ENCODE measurements around the gene PAX2. TPM values are rescaled to one million over a fixed set of nuclear protein-coding genes. Genes with fewer than 3 reads are reported as not detected.

The PAX2 gene
- total RNA-seq, 1 donor from 2014 or later: 0.18 TPM

DNA sequence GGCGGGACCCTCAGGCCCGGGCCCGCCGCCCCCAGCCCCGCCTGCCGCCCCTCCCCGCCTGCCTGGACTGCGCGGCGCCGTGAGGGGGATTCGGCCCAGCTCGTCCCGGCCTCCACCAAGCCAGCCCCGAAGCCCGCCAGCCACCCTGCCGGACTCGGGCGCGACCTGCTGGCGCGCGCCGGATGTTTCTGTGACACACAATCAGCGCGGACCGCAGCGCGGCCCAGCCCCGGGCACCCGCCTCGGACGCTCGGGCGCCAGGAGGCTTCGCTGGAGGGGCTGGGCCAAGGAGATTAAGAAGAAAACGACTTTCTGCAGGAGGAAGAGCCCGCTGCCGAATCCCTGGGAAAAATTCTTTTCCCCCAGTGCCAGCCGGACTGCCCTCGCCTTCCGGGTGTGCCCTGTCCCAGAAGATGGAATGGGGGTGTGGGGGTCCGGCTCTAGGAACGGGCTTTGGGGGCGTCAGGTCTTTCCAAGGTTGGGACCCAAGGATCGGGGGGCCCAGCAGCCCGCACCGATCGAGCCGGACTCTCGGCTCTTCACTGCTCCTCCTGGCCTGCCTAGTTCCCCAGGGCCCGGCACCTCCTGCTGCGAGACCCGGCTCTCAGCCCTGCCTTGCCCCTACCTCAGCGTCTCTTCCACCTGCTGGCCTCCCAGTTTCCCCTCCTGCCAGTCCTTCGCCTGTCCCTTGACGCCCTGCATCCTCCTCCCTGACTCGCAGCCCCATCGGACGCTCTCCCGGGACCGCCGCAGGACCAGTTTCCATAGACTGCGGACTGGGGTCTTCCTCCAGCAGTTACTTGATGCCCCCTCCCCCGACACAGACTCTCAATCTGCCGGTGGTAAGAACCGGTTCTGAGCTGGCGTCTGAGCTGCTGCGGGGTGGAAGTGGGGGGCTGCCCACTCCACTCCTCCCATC, 82.7 kb downstream of the PAX2 start:
- intact Hi-C loops (cut with micrococcal nuclease): loop anchor here (2.0 to 10.0 kb wide), 5 partner anchors 19 to 389 kb away; partner anchors contain the start of gene TLX1
- Mint-ChIP-seq H3K36me3 (ENCODE audit: low read depth) (no peaks in the 10 kb centered on the region), H3K27me3 (ENCODE audit: low read depth) (peaks cover 75% of the 10 kb centered on the region), H3K4me3 (ENCODE audit: low read depth) (peak overlapping the region; percentile 75), H3K9me3 (no peaks in the 10 kb centered on the region), H3K4me1 (ENCODE audit: low read depth) (peaks cover 21% of the 10 kb centered on the region), H3K27ac (peak overlapping the region; percentile 5)
- DNase-seq (ENCODE audit: low spot score): no peak

GRCh38 chr10:100828738-100829096, 83.3 kb downstream of the PAX2 start:
- no peak for DNase-seq (ENCODE audit: low spot score)
- peaks cover 75% of the 10 kb centered on the region for H3K27me3 Mint-ChIP-seq (ENCODE audit: low read depth)
- H3K27ac Mint-ChIP-seq: no peak overlapping the region
- H3K4me1 Mint-ChIP-seq (ENCODE audit: low read depth): peaks cover 21% of the 10 kb centered on the region
- H3K9me3 Mint-ChIP-seq: no peaks in the 10 kb centered on the region
- H3K4me3 Mint-ChIP-seq (ENCODE audit: low read depth): peak overlapping the region; percentile 75
- intact Hi-C loops (cut with micrococcal nuclease): loop anchor here (2.0 to 10.0 kb wide), 5 partner anchors 18 to 389 kb away; partner anchors contain the start of gene TLX1
- no peaks in the 10 kb centered on the region for H3K36me3 Mint-ChIP-seq (ENCODE audit: low read depth)

- no peak for DNase-seq (ENCODE audit: low spot score)
- H3K9me3 Mint-ChIP-seq: no peaks in the 10 kb centered on the region
- peaks cover 73% of the 10 kb centered on the region for H3K27me3 Mint-ChIP-seq (ENCODE audit: low read depth)
- H3K4me1 Mint-ChIP-seq (ENCODE audit: low read depth): peaks cover 21% of the 10 kb centered on the region
- intact Hi-C loops (cut with micrococcal nuclease): loop anchor here (2.0 to 10.0 kb wide), 5 partner anchors 18 to 388 kb away; partner anchors contain the start of gene TLX1
- H3K36me3 Mint-ChIP-seq (ENCODE audit: low read depth): no peaks in the 10 kb centered on the region
- H3K4me3 Mint-ChIP-seq (ENCODE audit: low read depth): peak overlapping the region; percentile 75
- no peak overlapping the region for H3K27ac Mint-ChIP-seq
Measured at GRCh38 chr10:100829097-100829870, 83.9 kb downstream of the PAX2 start.

DNA sequence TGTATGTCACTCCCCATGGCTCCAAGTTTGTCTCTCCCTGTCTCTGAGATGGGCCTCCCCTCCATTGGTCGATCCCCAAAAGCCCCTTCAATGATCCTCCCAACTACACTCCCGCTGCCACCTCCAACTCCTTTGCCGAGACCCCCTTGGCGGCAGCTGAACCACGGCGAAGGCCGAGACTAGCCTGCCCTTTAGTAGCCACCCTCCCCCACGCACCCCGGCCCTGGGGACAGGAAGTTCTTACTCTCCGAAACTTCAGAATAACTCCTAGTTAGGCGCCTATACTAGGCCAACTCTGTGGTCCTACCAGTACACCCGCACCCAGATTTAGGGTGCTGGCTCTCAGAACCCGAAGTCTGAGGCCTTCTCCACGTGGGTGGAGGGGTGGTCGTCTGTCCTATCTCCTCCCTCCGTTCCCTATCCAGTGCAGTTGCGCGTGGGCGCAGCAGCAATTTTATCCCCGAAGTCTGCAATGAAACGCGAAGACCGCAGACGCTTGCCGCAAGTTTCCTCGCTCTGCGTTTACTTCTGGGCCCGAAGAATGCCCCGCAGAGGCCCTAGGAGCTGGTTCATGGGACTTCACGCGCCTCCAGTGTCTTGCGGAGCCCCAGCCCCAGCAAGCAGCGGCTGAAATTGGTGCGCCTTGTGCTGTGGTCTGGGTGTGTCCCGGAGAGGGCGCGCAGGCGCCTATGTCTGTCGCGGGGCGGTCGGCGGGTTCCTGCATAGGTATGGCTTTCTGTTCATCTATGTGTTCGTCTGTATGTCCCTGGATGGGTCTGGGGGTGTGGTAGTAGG, 84.7 kb downstream of the PAX2 start:
- no peak for DNase-seq (ENCODE audit: low spot score)
- peak overlapping the region; percentile 61 for H3K27ac Mint-ChIP-seq
- peaks cover 71% of the 10 kb centered on the region for H3K27me3 Mint-ChIP-seq (ENCODE audit: low read depth)
- no peaks in the 10 kb centered on the region for H3K36me3 Mint-ChIP-seq (ENCODE audit: low read depth)
- intact Hi-C loops (cut with micrococcal nuclease): loop anchor here (2.0 to 10.0 kb wide), 5 partner anchors 17 to 387 kb away; partner anchors contain the start of gene TLX1
- peaks cover 21% of the 10 kb centered on the region for H3K4me1 Mint-ChIP-seq (ENCODE audit: low read depth)
- H3K9me3 Mint-ChIP-seq: no peaks in the 10 kb centered on the region
- H3K4me3 Mint-ChIP-seq (ENCODE audit: low read depth): peak overlapping the region; percentile 69

GRCh38 chr10:100830728-100831111, 85.3 kb downstream of the PAX2 start:
- H3K4me1 Mint-ChIP-seq (ENCODE audit: low read depth): peaks cover 21% of the 10 kb centered on the region
- H3K36me3 Mint-ChIP-seq (ENCODE audit: low read depth): no peaks in the 10 kb centered on the region
- DNase-seq (ENCODE audit: low spot score): no peak
- H3K4me3 Mint-ChIP-seq (ENCODE audit: low read depth): no peak overlapping the region
- intact Hi-C loops (cut with micrococcal nuclease): no loop called here
- H3K9me3 Mint-ChIP-seq: no peaks in the 10 kb centered on the region
- no peak overlapping the region for H3K27ac Mint-ChIP-seq
- H3K27me3 Mint-ChIP-seq (ENCODE audit: low read depth): peaks cover 65% of the 10 kb centered on the region

GRCh38 chr10:100831742-100832141, 86.4 kb downstream of the PAX2 start:
- peaks cover 63% of the 10 kb centered on the region for H3K27me3 Mint-ChIP-seq (ENCODE audit: low read depth)
- intact Hi-C loops (cut with micrococcal nuclease): no loop called here
- no peak overlapping the region for H3K27ac Mint-ChIP-seq

DNA sequence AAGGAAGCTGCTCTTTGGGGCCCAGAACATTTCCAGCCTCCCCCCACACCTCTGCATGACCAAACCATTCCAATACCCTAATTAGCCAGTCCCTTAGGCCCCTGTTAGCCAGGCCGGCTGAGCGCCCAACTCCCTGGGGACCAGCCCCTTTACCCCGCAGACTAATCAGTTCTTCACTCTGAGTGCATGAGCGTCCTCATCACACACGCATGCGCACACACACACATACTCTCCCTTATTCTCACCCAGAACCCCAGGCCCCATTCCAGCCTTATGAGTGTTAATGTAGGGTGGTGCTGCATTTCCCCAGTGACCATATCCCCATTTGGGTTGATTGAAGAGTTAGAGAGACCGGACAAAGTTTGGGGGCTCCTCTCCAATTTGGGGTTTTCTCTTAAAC, 90.4 kb downstream of the PAX2 start:
- DNase-seq (ENCODE audit: low spot score): no peak
- Mint-ChIP-seq H3K27ac (no peak overlapping the region), H3K4me1 (ENCODE audit: low read depth) (peaks cover 1% of the 10 kb centered on the region), H3K9me3 (no peaks in the 10 kb centered on the region), H3K36me3 (ENCODE audit: low read depth) (no peaks in the 10 kb centered on the region), H3K27me3 (ENCODE audit: low read depth) (peaks cover 37% of the 10 kb centered on the region), H3K4me3 (ENCODE audit: low read depth) (no peak overlapping the region)
- intact Hi-C loops (cut with micrococcal nuclease): no loop called here

More at GRCh38 chr10:100831742-100832141, 86.4 kb downstream of the PAX2 start:
- no peaks in the 10 kb centered on the region for H3K36me3 Mint-ChIP-seq (ENCODE audit: low read depth)
- no peaks in the 10 kb centered on the region for H3K9me3 Mint-ChIP-seq
- DNase-seq (ENCODE audit: low spot score): no peak
- H3K4me3 Mint-ChIP-seq (ENCODE audit: low read depth): no peak overlapping the region
- H3K4me1 Mint-ChIP-seq (ENCODE audit: low read depth): peaks cover 21% of the 10 kb centered on the region

GRCh38 chr10:100836891-100837290, 91.5 kb downstream of the PAX2 start:
- H3K36me3 Mint-ChIP-seq (ENCODE audit: low read depth): no peaks in the 10 kb centered on the region
- H3K27ac Mint-ChIP-seq: no peak overlapping the region
- H3K27me3 Mint-ChIP-seq (ENCODE audit: low read depth): peaks cover 30% of the 10 kb centered on the region
- no peak for DNase-seq (ENCODE audit: low spot score)
- intact Hi-C loops (cut with micrococcal nuclease): no loop called here
- H3K4me1 Mint-ChIP-seq (ENCODE audit: low read depth): peaks cover 1% of the 10 kb centered on the region
- no peaks in the 10 kb centered on the region for H3K9me3 Mint-ChIP-seq
- no peak overlapping the region for H3K4me3 Mint-ChIP-seq (ENCODE audit: low read depth)

DNA sequence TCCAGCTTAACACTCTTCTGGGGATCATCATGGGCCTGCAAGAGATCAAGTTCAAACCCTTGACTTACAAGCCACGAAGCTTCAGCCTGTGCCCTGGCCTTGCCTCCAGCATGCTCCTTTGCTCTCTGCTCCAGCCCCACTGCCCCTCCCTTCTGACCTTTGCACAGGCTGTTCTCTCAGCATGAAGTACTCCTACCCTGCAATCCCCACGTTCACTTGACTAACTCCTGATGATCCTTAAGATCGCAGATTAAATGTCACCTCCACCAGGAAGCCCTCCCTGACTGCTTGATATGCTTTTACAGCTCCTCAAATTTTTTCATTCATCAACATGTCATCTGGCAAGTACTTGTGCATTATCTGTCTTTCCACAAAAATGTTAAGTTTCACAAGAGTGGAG, 91.9 kb downstream of the PAX2 start:
- H3K4me1 Mint-ChIP-seq (ENCODE audit: low read depth): no peaks in the 10 kb centered on the region
- DNase-seq (ENCODE audit: low spot score): no peak
- peaks cover 28% of the 10 kb centered on the region for H3K27me3 Mint-ChIP-seq (ENCODE audit: low read depth)
- no peak overlapping the region for H3K27ac Mint-ChIP-seq
- intact Hi-C loops (cut with micrococcal nuclease): no loop called here
- no peaks in the 10 kb centered on the region for H3K36me3 Mint-ChIP-seq (ENCODE audit: low read depth)
- H3K4me3 Mint-ChIP-seq (ENCODE audit: low read depth): no peak overlapping the region
- H3K9me3 Mint-ChIP-seq: no peaks in the 10 kb centered on the region

GRCh38 chr10:100838986-100839385, 93.6 kb downstream of the PAX2 start:
- DNase-seq (ENCODE audit: low spot score): no peak
- intact Hi-C loops (cut with micrococcal nuclease): no loop called here
- Mint-ChIP-seq H3K4me1 (ENCODE audit: low read depth) (no peaks in the 10 kb centered on the region), H3K4me3 (ENCODE audit: low read depth) (no peak overlapping the region), H3K27ac (no peak overlapping the region), H3K36me3 (ENCODE audit: low read depth) (no peaks in the 10 kb centered on the region), H3K27me3 (ENCODE audit: low read depth) (peaks cover 20% of the 10 kb centered on the region), H3K9me3 (no peaks in the 10 kb centered on the region)

DNA sequence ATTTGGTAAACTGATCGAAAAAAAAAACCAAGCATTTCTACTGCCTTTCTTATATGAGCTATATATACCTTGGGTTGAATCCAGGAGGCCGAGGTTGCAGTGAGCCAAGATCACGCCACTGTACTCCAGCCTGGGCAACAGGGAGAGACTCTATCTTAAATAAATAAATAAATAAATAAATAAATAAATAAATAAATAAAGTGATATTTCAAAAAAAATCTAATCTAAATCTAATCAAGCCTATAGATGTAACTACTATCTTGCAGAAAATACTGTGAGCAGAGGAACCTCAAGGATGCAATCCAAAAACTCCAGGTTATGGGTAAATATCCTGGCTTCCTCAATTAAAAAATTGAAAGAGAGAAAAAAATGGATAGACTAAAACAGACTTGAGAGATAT, 96.1 kb downstream of the PAX2 start:
- no peaks in the 10 kb centered on the region for H3K36me3 Mint-ChIP-seq (ENCODE audit: low read depth)
- H3K27ac Mint-ChIP-seq: no peak overlapping the region

DNA sequence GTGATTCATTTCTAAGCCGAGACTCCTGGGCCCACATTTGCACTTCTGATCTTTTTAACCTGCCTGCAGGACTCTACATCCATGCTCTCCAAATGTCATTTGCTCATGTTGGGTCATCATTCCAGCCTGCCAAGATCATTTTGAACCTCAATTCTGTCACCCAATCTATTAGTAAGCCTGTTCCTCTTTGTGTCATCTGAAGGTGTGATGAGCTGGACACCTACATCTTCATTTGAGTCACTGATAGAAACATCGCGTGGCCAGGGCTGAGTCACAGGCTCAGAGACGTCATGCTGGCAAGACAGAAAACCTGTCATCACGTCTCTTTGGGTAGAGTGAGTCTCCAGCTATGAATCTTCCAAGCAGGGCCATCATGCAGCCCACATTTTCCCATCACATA, 102.1 kb downstream of the PAX2 start:
- no peaks in the 10 kb centered on the region for H3K9me3 Mint-ChIP-seq
- no peaks in the 10 kb centered on the region for H3K36me3 Mint-ChIP-seq (ENCODE audit: low read depth)
- H3K4me1 Mint-ChIP-seq (ENCODE audit: low read depth): peaks cover 25% of the 10 kb centered on the region
- H3K27ac Mint-ChIP-seq: peak overlapping the region; percentile 56
- H3K27me3 Mint-ChIP-seq (ENCODE audit: low read depth): peaks cover 36% of the 10 kb centered on the region
- intact Hi-C loops (cut with micrococcal nuclease): loop anchor here (2.0 to 5.0 kb wide), 2 partner anchors 19 to 65 kb away; partner anchors contain the start of gene SLF2
- no peak overlapping the region for H3K4me3 Mint-ChIP-seq (ENCODE audit: low read depth)
- DNase-seq (ENCODE audit: low spot score): no peak

More for the DNA sequence above, 96.1 kb downstream of the PAX2 start:
- DNase-seq (ENCODE audit: low spot score): no peak
- Mint-ChIP-seq H3K9me3 (no peaks in the 10 kb centered on the region), H3K27me3 (ENCODE audit: low read depth) (peaks cover 20% of the 10 kb centered on the region), H3K4me1 (ENCODE audit: low read depth) (no peaks in the 10 kb centered on the region), H3K4me3 (ENCODE audit: low read depth) (no peak overlapping the region)
- intact Hi-C loops (cut with micrococcal nuclease): no loop called here
